Osteoblast (primary cell): ENCODE results near the gene CILP. TPM values are rescaled to one million over a fixed set of nuclear protein-coding genes. Genes with fewer than 3 reads are reported as not detected.
"Not testable (repeated sequence)": the region's sequence is repeated elsewhere in the genome, so short reads cannot be mapped to it uniquely, and the experiment has no call there.

Source experiments
- DNase-seq: peaks from one replicate; pipeline ENCODE4 v3.0.0; 2011; ENCODE audit warnings: low spot score, mixed read lengths; ENCODE audit not compliant: insufficient read length; ENCODE audit errors: missing footprints
- H2AFZ ChIP-seq: 2 replicates; pipeline ENCODE4 v1.6.0; 2011; ENCODE audit warnings: mild to moderate bottlenecking, low read length
- H3K27ac ChIP-seq: 2 replicates; pipeline ENCODE4 v1.5.1; 2011; ENCODE audit warnings: mild to moderate bottlenecking, low read depth, low read length, moderate library complexity
- H3K27me3 ChIP-seq: 2 replicates; pipeline ENCODE4 v1.6.0; 2012; ENCODE audit warnings: mild to moderate bottlenecking, control low read depth, inconsistent platforms, low read length, moderate library complexity; ENCODE audit not compliant: insufficient read depth
- H3K36me3 ChIP-seq: 2 replicates; pipeline ENCODE4 v1.5.1; 2011; ENCODE audit warnings: mild to moderate bottlenecking, low read length, control low read depth, moderate library complexity; ENCODE audit not compliant: insufficient read depth
- H3K4me1 ChIP-seq: 2 replicates; pipeline ENCODE4 v1.5.1; 2011; ENCODE audit warnings: mild to moderate bottlenecking, low read length, control low read depth, moderate library complexity; ENCODE audit not compliant: insufficient read depth
- H3K4me2 ChIP-seq: 2 replicates; pipeline ENCODE4 v1.6.0; 2011; ENCODE audit warnings: mild to moderate bottlenecking, low read length; ENCODE audit not compliant: insufficient read depth
- H3K4me3 ChIP-seq: fragments of 200-600 bp; sonication (generic); 3 replicates; pipeline ENCODE4 v1.5.1; 2012; ENCODE audit warnings: mild to moderate bottlenecking, low read length, inconsistent platforms; ENCODE audit not compliant: insufficient read depth
- H3K79me2 ChIP-seq: 2 replicates; pipeline ENCODE4 v1.6.0; 2012; ENCODE audit warnings: mild to moderate bottlenecking, low read length, control low read depth, inconsistent platforms; ENCODE audit not compliant: insufficient read depth
- H3K9me3 ChIP-seq: 2 replicates; pipeline ENCODE4 v1.5.1; 2011; ENCODE audit warnings: low read depth, low read length, control low read depth
- H4K20me1 ChIP-seq: 2 replicates; pipeline ENCODE4 v1.6.0; 2012; ENCODE audit warnings: mild to moderate bottlenecking, low read length, control low read depth; ENCODE audit not compliant: insufficient read depth
- total RNA-seq: library from RNA; depleted of rRNA; stranded (reverse); fragments of >200 nt; gene quantifications from 2 replicates; pipeline ENCODE4 v1.2.3, GENCODE V29; 2012
- TF ChIP-seq, protein P1 (sequence below): IDR thresholded peaks from 2 replicates; pipeline ENCODE4 v1.5.1; 2011; ENCODE audit warnings: mild to moderate bottlenecking, low read depth, low read length, moderate library complexity; ENCODE audit errors: extremely low read depth

Gene CILP
- total RNA-seq, 1 donor = under 0.01 TPM

DNA sequence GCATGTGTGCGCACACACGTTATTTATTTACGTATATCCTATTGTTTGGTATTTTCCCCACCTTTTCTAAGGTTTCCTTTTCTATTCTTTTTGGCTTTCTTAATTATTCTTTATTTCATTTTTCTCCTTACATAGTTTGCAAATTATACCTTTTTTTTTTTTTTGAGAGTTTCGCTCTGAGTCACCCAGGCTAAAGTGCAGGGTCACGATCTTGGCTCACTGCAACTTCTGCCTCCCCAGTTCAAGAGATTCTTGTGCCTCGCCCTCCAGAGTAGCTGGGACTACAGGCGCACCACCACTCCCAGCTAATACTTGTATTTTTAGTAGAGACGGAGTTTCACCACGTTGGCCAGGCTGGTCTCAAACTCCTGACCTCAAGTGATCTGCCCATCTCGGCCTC, 20.0 kb upstream of the CILP start:
- H3K4me1 ChIP-seq = no peaks in the 10 kb centered on the region
- no peak overlapping the region for H3K27ac ChIP-seq
- H3K4me3 ChIP-seq = no peak overlapping the region
- no peaks in the 10 kb centered on the region for H3K36me3 ChIP-seq
- H3K9me3 ChIP-seq = no peaks in the 10 kb centered on the region
- no peaks in the 10 kb centered on the region for H3K79me2 ChIP-seq
- no peaks in the 10 kb centered on the region for H3K27me3 ChIP-seq
- no peak overlapping the region for H2AFZ ChIP-seq
- no peak for DNase-seq
- H3K4me2 ChIP-seq = no peak overlapping the region
- H4K20me1 ChIP-seq = no peaks in the 10 kb centered on the region
- TF ChIP-seq, protein P1, sequence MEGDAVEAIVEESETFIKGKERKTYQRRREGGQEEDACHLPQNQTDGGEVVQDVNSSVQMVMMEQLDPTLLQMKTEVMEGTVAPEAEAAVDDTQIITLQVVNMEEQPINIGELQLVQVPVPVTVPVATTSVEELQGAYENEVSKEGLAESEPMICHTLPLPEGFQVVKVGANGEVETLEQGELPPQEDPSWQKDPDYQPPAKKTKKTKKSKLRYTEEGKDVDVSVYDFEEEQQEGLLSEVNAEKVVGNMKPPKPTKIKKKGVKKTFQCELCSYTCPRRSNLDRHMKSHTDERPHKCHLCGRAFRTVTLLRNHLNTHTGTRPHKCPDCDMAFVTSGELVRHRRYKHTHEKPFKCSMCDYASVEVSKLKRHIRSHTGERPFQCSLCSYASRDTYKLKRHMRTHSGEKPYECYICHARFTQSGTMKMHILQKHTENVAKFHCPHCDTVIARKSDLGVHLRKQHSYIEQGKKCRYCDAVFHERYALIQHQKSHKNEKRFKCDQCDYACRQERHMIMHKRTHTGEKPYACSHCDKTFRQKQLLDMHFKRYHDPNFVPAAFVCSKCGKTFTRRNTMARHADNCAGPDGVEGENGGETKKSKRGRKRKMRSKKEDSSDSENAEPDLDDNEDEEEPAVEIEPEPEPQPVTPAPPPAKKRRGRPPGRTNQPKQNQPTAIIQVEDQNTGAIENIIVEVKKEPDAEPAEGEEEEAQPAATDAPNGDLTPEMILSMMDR = no peak

DNA sequence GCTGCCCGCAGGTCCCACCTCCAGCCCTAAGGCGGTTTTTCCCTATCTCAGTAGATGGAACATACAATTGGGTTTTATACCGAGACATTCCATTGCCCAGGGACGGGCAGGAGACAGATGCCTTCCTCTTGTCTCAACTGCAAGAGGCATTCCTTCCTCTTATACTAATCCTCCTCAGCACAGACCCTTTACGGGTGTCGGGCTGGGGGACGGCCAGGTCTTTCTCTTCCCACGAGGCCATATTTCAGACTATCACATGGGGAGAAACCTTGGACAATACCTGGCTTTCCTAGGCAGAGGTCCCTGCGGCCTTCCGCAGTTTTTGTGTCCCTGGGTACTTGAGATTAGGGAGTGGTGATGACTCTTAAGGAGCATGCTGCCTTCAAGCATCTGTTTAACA, 15.6 kb upstream of the CILP start:
- H3K27me3 ChIP-seq, H2AFZ ChIP-seq, H3K79me2 ChIP-seq: not testable (repeated sequence)

DNA sequence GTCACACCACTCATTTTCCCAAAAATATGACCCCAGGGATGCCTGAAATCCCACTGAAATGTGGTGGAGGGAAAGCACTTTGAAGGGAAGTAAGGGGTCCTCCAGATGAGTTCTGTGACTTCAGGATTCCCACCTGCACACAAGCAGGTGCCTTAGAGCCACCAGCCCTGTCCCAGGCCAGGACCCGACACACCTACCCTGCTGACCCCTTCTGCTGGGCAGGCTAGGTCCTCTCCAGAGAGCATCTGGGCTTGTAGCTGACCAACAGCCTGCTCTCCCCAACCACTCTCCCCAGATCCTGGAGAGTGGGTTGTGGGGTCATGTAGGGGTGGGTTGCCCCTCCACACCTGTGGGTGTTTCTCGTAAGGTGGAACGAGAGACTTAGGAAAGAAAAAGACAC, 14.9 kb upstream of the CILP start:
- Histone ChIP-seq H3K9me3 (no peaks in the 10 kb centered on the region), H3K36me3 (no peaks in the 10 kb centered on the region), H3K79me2 (no peaks in the 10 kb centered on the region), H4K20me1 (no peaks in the 10 kb centered on the region), H3K4me3 (no peak overlapping the region), H3K27me3 (no peaks in the 10 kb centered on the region), H3K27ac (no peak overlapping the region), H3K4me2 (no peak overlapping the region), H3K4me1 (no peaks in the 10 kb centered on the region), H2AFZ (no peak overlapping the region)
- TF ChIP-seq, protein P1 = no peak
- DNase-seq = no peak

More for the DNA sequence above, 15.6 kb upstream of the CILP start:
- not testable (repeated sequence) for H3K27ac ChIP-seq, H4K20me1 ChIP-seq, H3K9me3 ChIP-seq, DNase-seq, H3K36me3 ChIP-seq, H3K4me1 ChIP-seq, H3K4me3 ChIP-seq, H3K4me2 ChIP-seq

DNA sequence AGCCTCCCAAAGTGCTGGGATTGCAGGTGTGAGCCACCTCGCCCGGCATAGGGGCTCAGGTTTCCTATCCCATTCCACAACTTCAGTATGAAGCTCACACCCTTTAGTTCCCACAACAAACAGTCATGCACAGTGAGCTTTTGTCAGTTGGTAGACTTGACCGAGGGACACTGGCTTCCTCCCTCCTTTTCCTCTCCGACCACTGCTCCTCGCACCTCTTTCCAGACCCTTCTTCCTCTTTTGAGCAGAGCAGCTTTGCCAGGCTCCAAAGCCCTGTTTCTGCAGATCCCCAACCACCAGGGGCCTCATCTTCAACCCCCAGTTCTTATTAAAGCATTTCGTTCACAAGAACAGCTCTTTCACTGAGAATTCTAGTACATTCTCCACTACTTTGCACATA, 12.7 kb upstream of the CILP start:
- TF ChIP-seq, protein P1 = no peak
- Histone ChIP-seq H3K4me2 (no peak overlapping the region), H3K27ac (no peak overlapping the region), H3K4me3 (no peak overlapping the region), H3K36me3 (no peaks in the 10 kb centered on the region), H2AFZ (no peak overlapping the region), H4K20me1 (no peaks in the 10 kb centered on the region), H3K4me1 (no peaks in the 10 kb centered on the region), H3K9me3 (no peaks in the 10 kb centered on the region), H3K27me3 (peaks cover 2% of the 10 kb centered on the region), H3K79me2 (no peaks in the 10 kb centered on the region)
- DNase-seq = no peak
